GM12865 (cell line): ENCODE measurements around the gene TXNRD2.

Experiments
- DNase-seq: peaks from one replicate; pipeline ENCODE4 v3.0.0; 2010; ENCODE audit warnings: low read depth
- H3K4me3 ChIP-seq: 2 replicates; pipeline ENCODE4 v1.5.1; 2011; ENCODE audit warnings: mild to moderate bottlenecking, low read depth, low read length, control low read depth
- CTCF ChIP-seq: IDR thresholded peaks from 2 replicates; pipeline ENCODE4 v1.5.1; 2011; ENCODE audit warnings: low read length, control low read depth, low read depth, inconsistent platforms; ENCODE audit not compliant: insufficient read depth; ENCODE audit errors: missing control alignments

The TXNRD2 gene

GRCh38 chr22:19964701-19965386 is 23.2 kb upstream of the TXNRD2 start:
- H3K4me3 ChIP-seq = no peak overlapping the region
- DNase-seq = no peak
- TF ChIP-seq CTCF = no peak

- H3K4me3 ChIP-seq = no peak overlapping the region
- no peak for TF ChIP-seq CTCF
- no peak for DNase-seq
Measured at GRCh38 chr22:19963863-19964642, 22.4 kb upstream of the TXNRD2 start.

GRCh38 chr22:19962909-19963806 is 21.5 kb upstream of the TXNRD2 start:
- no peak overlapping the region for H3K4me3 ChIP-seq
- no peak for DNase-seq

GRCh38 chr22:19962246-19962908 is 20.8 kb upstream of the TXNRD2 start:
- H3K4me3 ChIP-seq = no peak overlapping the region
- DNase-seq = peak; percentile 80
- peak; percentile 61 for TF ChIP-seq CTCF

More at GRCh38 chr22:19962909-19963806, 21.5 kb upstream of the TXNRD2 start:
- no peak for TF ChIP-seq CTCF

GRCh38 chr22:19961868-19962245 is 20.2 kb upstream of the TXNRD2 start:
- H3K4me3 ChIP-seq = no peak overlapping the region
- no peak for TF ChIP-seq CTCF
- DNase-seq = no peak

GRCh38 chr22:19961201-19961580 is 19.6 kb upstream of the TXNRD2 start:
- H3K4me3 ChIP-seq = no peak overlapping the region
- no peak for TF ChIP-seq CTCF

More at GRCh38 chr22:19961201-19961580, 19.6 kb upstream of the TXNRD2 start:
- DNase-seq = no peak
